DOHH2 (cell line): ENCODE data around the gene PYGO2.
"Not testable (repeated sequence)": the region's sequence is repeated elsewhere in the genome, so short reads cannot be mapped to it uniquely, and the experiment has no call there.

Experiments
- H3F3A ChIP-seq: fragments of 200-600 bp; sonication (generic), shearing (Covaris generic); 2 replicates; pipeline ENCODE4 v1.6.0; 2016; ENCODE audit warnings: antibody characterized with exemption, mild to moderate bottlenecking; ENCODE audit not compliant: control insufficient read depth, insufficient read depth
- H3K27ac ChIP-seq: fragments of 200-600 bp; sonication (generic); 2 replicates; pipeline ENCODE4 v1.5.1; 2014; ENCODE audit warnings: low read depth, mild to moderate bottlenecking, low read length, moderate library complexity
- H3K27me3 ChIP-seq: fragments of 200-600 bp; sonication (generic); 2 replicates; pipeline ENCODE4 v1.6.1; 2014; ENCODE audit warnings: mild to moderate bottlenecking, low read length, mixed read lengths; ENCODE audit not compliant: control insufficient read depth
- H3K36me3 ChIP-seq: fragments of 200-600 bp; sonication (generic); 2 replicates; pipeline ENCODE4 v1.6.1; 2014; ENCODE audit warnings: mild to moderate bottlenecking, low read length, moderate library complexity, mixed read lengths; ENCODE audit not compliant: control insufficient read depth
- H3K4me1 ChIP-seq: fragments of 200-600 bp; sonication (generic); 2 replicates; pipeline ENCODE4 v1.6.1; 2014; ENCODE audit warnings: mild to moderate bottlenecking, low read length, mixed read lengths; ENCODE audit not compliant: control insufficient read depth
- H3K4me2 ChIP-seq: fragments of 200-600 bp; sonication (generic); 2 replicates; pipeline ENCODE4 v1.6.0; 2014; ENCODE audit warnings: mild to moderate bottlenecking, low read length, moderate library complexity
- H3K4me3 ChIP-seq: fragments of 200-600 bp; sonication (generic); 2 replicates; pipeline ENCODE4 v1.5.1; 2014; ENCODE audit warnings: mild to moderate bottlenecking, low read length, mixed read lengths
- H3K79me2 ChIP-seq: fragments of 200-600 bp; sonication (generic); 2 replicates; pipeline ENCODE4 v1.6.1; 2014; ENCODE audit warnings: mild to moderate bottlenecking, low read length, mixed read lengths; ENCODE audit not compliant: control insufficient read depth
- H3K9me2 ChIP-seq: fragments of 200-600 bp; sonication (generic); replicated peaks from 2 replicates; pipeline ENCODE4 v1.6.1; 2014; ENCODE audit warnings: mild to moderate bottlenecking, low read length, mixed read lengths; ENCODE audit not compliant: control insufficient read depth
- H3K9me3 ChIP-seq: fragments of 200-600 bp; sonication (generic); 2 replicates; pipeline ENCODE4 v1.6.1; 2014; ENCODE audit warnings: antibody characterized with exemption, low read length, mixed read lengths; ENCODE audit not compliant: control insufficient read depth, insufficient read depth
- H4K20me1 ChIP-seq: fragments of 200-600 bp; sonication (generic); 2 replicates; pipeline ENCODE4 v1.6.0; 2014; ENCODE audit warnings: low read depth, mild to moderate bottlenecking, antibody characterized with exemption, low read length, moderate library complexity; ENCODE audit not compliant: control insufficient read depth, insufficient read depth
- EZH2phosphoT487 ChIP-seq: fragments of 200-600 bp; sonication (generic); IDR thresholded peaks from 2 replicates; pipeline ENCODE4 v1.6.1; 2017; ENCODE audit warnings: borderline replicate concordance, mild to moderate bottlenecking, antibody characterized with exemption, low read length, moderate library complexity, mixed read lengths
- TF ChIP-seq, protein P1 (sequence below): fragments of 200-600 bp; sonication (generic); IDR thresholded peaks from one replicate; pipeline ENCODE4 v1.5.1; 2014; ENCODE audit warnings: antibody characterized with exemption, mild to moderate bottlenecking, low read depth, low read length; ENCODE audit not compliant: poor library complexity, severe bottlenecking

PYGO2 gene

DNA sequence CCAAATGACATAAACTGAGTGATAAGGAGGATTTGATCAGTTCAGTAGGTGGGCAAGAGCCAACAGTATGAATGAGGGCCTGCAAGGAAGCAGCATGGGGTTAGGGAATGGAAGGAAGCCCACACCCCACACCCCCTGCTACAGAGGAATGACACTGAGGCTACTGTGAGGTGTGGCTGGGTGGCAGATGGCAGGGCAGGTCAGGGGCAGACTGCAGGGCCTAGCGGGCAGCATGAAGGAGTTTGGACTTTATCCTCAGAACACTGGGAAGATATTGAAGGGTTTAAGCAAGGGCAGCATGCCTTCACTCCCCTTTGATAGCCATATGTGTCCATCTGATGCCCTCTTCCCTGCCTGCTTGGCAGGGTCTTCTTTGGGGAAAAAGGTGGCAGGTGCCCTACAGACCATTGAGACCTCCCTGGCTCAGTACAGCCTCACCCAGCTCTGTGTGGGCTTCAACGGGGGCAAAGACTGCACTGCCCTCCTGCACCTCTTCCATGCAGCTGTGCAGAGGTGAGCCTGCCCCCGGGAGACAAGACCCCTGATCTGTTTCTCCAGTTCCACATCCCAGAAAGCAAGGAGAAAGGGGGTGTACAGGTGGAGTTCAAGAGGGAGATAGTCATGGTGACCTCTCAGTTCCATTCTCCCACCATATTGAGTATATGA, 27.7 kb upstream of the PYGO2 start:
- Histone ChIP-seq H4K20me1 (peaks cover 9% of the 10 kb centered on the region; the same call in 1 of the 2 replicates), H3K27ac (no peak overlapping the region), H3K4me3 (no peak overlapping the region), H3K9me2 (no peaks in the 10 kb centered on the region), H3K9me3 (no peaks in the 10 kb centered on the region), H3K4me2 (no peak overlapping the region), H3K79me2 (peaks cover 47% of the 10 kb centered on the region), H3F3A (peaks cover 7% of the 10 kb centered on the region), H3K4me1 (peaks cover 6% of the 10 kb centered on the region), H3K27me3 (no peaks in the 10 kb centered on the region), H3K36me3 (peaks cover 53% of the 10 kb centered on the region)
- no peak for TF ChIP-seq EZH2phosphoT487

DNA sequence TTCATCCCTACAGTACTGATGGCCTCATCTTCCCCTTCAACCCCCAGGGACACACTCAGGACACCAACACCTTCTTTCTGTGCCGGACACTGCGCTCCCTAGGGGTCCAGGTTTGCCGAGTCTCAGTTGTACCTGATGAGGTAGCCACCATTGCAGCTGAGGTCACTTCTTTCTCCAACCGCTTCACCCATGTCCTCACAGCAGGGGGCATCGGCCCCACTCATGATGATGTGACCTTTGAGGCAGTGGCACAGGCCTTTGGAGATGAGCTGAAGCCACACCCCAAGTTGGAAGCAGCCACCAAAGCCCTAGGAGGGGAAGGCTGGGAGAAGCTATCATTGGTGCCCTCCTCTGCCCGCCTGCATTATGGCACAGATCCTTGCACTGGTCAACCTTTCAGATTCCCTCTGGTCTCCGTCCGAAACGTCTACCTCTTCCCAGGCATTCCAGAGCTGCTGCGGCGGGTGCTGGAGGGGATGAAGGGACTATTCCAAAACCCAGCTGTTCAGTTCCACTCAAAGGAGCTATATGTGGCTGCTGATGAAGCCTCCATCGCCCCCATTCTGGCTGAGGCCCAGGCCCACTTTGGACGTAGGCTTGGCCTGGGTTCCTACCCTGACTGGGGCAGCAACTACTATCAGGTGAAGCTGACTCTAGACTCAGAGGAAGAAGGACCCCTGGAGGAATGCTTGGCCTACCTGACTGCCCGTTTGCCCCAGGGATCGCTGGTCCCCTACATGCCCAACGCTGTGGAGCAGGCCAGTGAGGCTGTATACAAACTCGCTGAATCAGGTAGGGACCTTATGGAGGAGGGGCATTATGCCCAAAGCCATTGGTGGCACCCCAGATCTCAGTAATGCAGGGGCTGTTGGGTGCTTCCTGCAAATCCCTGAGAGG, 26.7 kb upstream of the PYGO2 start:
- H3K79me2 ChIP-seq = peaks cover 57% of the 10 kb centered on the region
- peaks cover 53% of the 10 kb centered on the region for H3K36me3 ChIP-seq

DNA sequence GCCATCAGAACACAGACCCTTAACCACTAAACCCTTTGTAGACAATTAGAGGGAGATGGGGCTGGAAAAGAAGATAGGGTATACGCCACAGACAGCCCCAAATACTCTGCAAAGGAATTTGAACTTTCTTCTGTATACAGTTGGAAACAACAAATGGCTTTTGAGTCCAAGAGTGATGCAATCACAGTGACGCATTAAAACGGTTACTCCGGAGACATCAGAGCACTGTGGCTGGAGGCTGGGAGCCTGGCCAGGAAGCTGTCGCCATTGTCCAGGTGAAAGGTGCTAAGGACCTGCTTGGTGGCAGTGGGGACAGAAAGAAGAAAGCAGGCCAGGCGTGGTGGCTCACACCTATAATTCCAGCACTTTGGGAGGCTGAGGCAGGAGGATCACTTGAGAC, 25.7 kb upstream of the PYGO2 start:
- TF ChIP-seq, protein P1, sequence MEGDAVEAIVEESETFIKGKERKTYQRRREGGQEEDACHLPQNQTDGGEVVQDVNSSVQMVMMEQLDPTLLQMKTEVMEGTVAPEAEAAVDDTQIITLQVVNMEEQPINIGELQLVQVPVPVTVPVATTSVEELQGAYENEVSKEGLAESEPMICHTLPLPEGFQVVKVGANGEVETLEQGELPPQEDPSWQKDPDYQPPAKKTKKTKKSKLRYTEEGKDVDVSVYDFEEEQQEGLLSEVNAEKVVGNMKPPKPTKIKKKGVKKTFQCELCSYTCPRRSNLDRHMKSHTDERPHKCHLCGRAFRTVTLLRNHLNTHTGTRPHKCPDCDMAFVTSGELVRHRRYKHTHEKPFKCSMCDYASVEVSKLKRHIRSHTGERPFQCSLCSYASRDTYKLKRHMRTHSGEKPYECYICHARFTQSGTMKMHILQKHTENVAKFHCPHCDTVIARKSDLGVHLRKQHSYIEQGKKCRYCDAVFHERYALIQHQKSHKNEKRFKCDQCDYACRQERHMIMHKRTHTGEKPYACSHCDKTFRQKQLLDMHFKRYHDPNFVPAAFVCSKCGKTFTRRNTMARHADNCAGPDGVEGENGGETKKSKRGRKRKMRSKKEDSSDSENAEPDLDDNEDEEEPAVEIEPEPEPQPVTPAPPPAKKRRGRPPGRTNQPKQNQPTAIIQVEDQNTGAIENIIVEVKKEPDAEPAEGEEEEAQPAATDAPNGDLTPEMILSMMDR = no peak
- TF ChIP-seq EZH2phosphoT487 = no peak
- Histone ChIP-seq H3K9me3 (no peaks in the 10 kb centered on the region), H3K4me1 (peaks cover 16% of the 10 kb centered on the region), H3F3A (no peaks in the 10 kb centered on the region; the same call in 1 of the 2 replicates), H3K36me3 (peaks cover 53% of the 10 kb centered on the region), H3K79me2 (peaks cover 64% of the 10 kb centered on the region), H3K27me3 (no peaks in the 10 kb centered on the region), H3K27ac (no peak overlapping the region), H3K4me3 (no peak overlapping the region), H3K9me2 (no peaks in the 10 kb centered on the region), H3K4me2 (no peak overlapping the region), H4K20me1 (peaks cover 9% of the 10 kb centered on the region; the same call in 1 of the 2 replicates)

More for the DNA sequence above, 26.7 kb upstream of the PYGO2 start:
- H3F3A ChIP-seq = no peaks in the 10 kb centered on the region; the same call in 1 of the 2 replicates
- no peak overlapping the region for H3K4me3 ChIP-seq
- no peak overlapping the region for H3K27ac ChIP-seq
- no peak for TF ChIP-seq EZH2phosphoT487
- TF ChIP-seq, protein P1 = peak; percentile 21
- peaks cover 10% of the 10 kb centered on the region for H3K4me1 ChIP-seq
- H3K27me3 ChIP-seq = no peaks in the 10 kb centered on the region
- no peaks in the 10 kb centered on the region for H3K9me2 ChIP-seq
- no peaks in the 10 kb centered on the region for H3K9me3 ChIP-seq
- no peak overlapping the region; the same call in 1 of the 2 replicates for H3K4me2 ChIP-seq
- peaks cover 9% of the 10 kb centered on the region; the same call in 1 of the 2 replicates for H4K20me1 ChIP-seq

DNA sequence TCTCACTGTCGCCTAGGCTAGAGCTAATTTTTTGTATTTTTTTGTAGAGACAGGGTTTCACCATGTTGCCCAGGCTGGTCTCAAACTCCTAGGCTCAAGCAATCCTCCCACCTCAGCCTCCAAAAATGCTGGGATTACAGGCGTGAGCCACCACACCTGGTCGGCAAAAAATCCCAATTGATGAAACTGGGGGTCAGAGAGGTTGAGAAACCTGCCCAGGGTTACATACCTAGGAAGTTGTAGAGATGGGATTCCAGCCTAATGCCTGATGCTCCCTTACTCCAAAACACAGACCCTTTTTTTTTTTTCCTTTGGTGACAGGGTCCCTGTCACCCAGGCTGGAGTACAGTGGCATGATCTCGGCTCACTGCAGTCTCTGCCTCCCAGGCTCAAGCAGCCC, 25.2 kb upstream of the PYGO2 start:
- not testable (repeated sequence) for H3K27ac ChIP-seq, H4K20me1 ChIP-seq

More for the DNA sequence above, 25.2 kb upstream of the PYGO2 start:
- H3K9me2 ChIP-seq, H3K27me3 ChIP-seq, H3K4me3 ChIP-seq, H3K9me3 ChIP-seq, H3K4me2 ChIP-seq, H3F3A ChIP-seq: not testable (repeated sequence)
- H3K79me2 ChIP-seq = peaks cover 69% of the 10 kb centered on the region
- peaks cover 17% of the 10 kb centered on the region for H3K4me1 ChIP-seq
- peaks cover 53% of the 10 kb centered on the region for H3K36me3 ChIP-seq
